ENCODE data around the gene TRAF1.

TRAF1 gene

GRCh38 chr9:120914953-120915352, 11.6 kb downstream of the TRAF1 start:
- Histone ChIP-seq H3K4me3 (no peak overlapping the region), H3K27ac (peak overlapping the region in 1 of 21 experiments; percentile 4)

- Histone ChIP-seq H3K27ac (no peak overlapping the region), H3K4me3 (no peak overlapping the region)
Observed at GRCh38 chr9:120914396-120914795, 12.2 kb downstream of the TRAF1 start.

- no peak overlapping the region for H3K27ac ChIP-seq
- H3K4me3 ChIP-seq = no peak overlapping the region
Observed at GRCh38 chr9:120913647-120914264, 12.8 kb downstream of the TRAF1 start.

- H3K4me3 ChIP-seq = no peak overlapping the region
Observed at GRCh38 chr9:120912958-120913646, 13.5 kb downstream of the TRAF1 start.

GRCh38 chr9:120911295-120911837, 15.2 kb downstream of the TRAF1 start:
- Histone ChIP-seq H3K27ac (peak overlapping the region in 1 of 21 experiments; percentile 72), H3K4me3 (no peak overlapping the region)

More at GRCh38 chr9:120912958-120913646, 13.5 kb downstream of the TRAF1 start:
- no peak overlapping the region for H3K27ac ChIP-seq

- H3K27ac ChIP-seq = peak overlapping the region in 2 of 21 experiments; percentile 14 to 72
- H3K4me3 ChIP-seq = no peak overlapping the region
Observed at GRCh38 chr9:120910643-120911042, 16.0 kb downstream of the TRAF1 start.

- H3K27ac ChIP-seq = peak overlapping the region in 8 of 21 experiments; percentile 2 to 72 (median 47)
- H3K4me3 ChIP-seq = no peak overlapping the region
Observed at GRCh38 chr9:120909904-120910303, 16.7 kb downstream of the TRAF1 start.

GRCh38 chr9:120905315-120906164, 21.1 kb downstream of the TRAF1 start:
- peak overlapping the region in 6 of 21 experiments; percentile 13 to 81 (median 54) for H3K27ac ChIP-seq

GRCh38 chr9:120904978-120905301, 21.7 kb downstream of the TRAF1 start:
- H3K27ac ChIP-seq = peak overlapping the region in 7 of 21 experiments; percentile 13 to 81 (median 64)
- H3K4me3 ChIP-seq = no peak overlapping the region

More at GRCh38 chr9:120905315-120906164, 21.1 kb downstream of the TRAF1 start:
- no peak overlapping the region for H3K4me3 ChIP-seq

- Histone ChIP-seq H3K27ac (peak overlapping the region in 8 of 21 experiments; percentile 13 to 81 (median 63)), H3K4me3 (no peak overlapping the region)
Observed at GRCh38 chr9:120904061-120904977, 22.3 kb downstream of the TRAF1 start.

GRCh38 chr9:120902569-120903535, 23.7 kb downstream of the TRAF1 start:
- Histone ChIP-seq H3K4me3 (no peak overlapping the region), H3K27ac (peak overlapping the region in 7 of 21 experiments; percentile 19 to 81 (median 64))

- Histone ChIP-seq H3K4me3 (no peak overlapping the region), H3K27ac (peak overlapping the region in 5 of 21 experiments; percentile 18 to 81 (median 21))
Observed at GRCh38 chr9:120901755-120902568, 24.6 kb downstream of the TRAF1 start.

- Histone ChIP-seq H3K27ac (no peak overlapping the region), H3K4me3 (no peak overlapping the region)
Observed at GRCh38 chr9:120900824-120901223, 25.8 kb downstream of the TRAF1 start.

- no peak overlapping the region for H3K4me3 ChIP-seq
- no peak overlapping the region for H3K27ac ChIP-seq
Observed at GRCh38 chr9:120899490-120900068, 27.0 kb downstream of the TRAF1 start.

GRCh38 chr9:120898396-120898795, 28.2 kb downstream of the TRAF1 start:
- no peak overlapping the region for H3K4me3 ChIP-seq

GRCh38 chr9:120895951-120896350, 30.6 kb downstream of the TRAF1 start:
- no peak overlapping the region for H3K4me3 ChIP-seq
- peak overlapping the region in 1 of 21 experiments; percentile 18 for H3K27ac ChIP-seq

More at GRCh38 chr9:120898396-120898795, 28.2 kb downstream of the TRAF1 start:
- no peak overlapping the region for H3K27ac ChIP-seq

Measured in skin epidermis (tissue), 12 donors.